HEK293 (cell line): ENCODE data around the gene DCAF8.

Source experiments
- CTCF ChIA-PET: fragments of 350-600 bp; formaldehyde crosslinking; extraction: SDS; loops from one replicate; lab custom pipeline; 2021; ENCODE audit warnings: antibody characterized with exemption; lab: Yijun Ruan, JAX
- POLR2A ChIA-PET: fragments of 300-600 bp; formaldehyde crosslinking; extraction: SDS; loops from one replicate; lab custom pipeline; 2020; ENCODE audit warnings: antibody characterized with exemption, inconsistent platforms; lab: Yijun Ruan, JAX
- H3K27ac ChIP-seq: fragments of 200-500 bp; sonication (Bioruptor generic); 2 replicates; pipeline ENCODE4 v1.5.1; 2014; ENCODE audit warnings: low read depth, low read length, control low read depth, inconsistent platforms; ENCODE audit errors: extremely low read depth
- H3K36me3 ChIP-seq, 2 experiments: fragments of 200-500 bp in 1 of 2; sonication (Bioruptor generic) in 1 of 2; 1 replicate in 1 of 2; 2 replicates in 1 of 2; pipeline ENCODE4 v1.5.1; 2014 to 2017; ENCODE audit warnings: inconsistent platforms in 2 of 2, low read length in 2 of 2; ENCODE audit not compliant: control insufficient read depth in 2 of 2, insufficient read depth in 1 of 2
- H3K4me1 ChIP-seq: fragments of 200-500 bp; sonication (Bioruptor generic); 2 replicates; pipeline ENCODE4 v1.5.1; 2014; ENCODE audit warnings: mild to moderate bottlenecking, low read length, inconsistent platforms; ENCODE audit not compliant: control insufficient read depth, insufficient read depth
- H3K4me3 ChIP-seq: 2 replicates; pipeline ENCODE4 v1.5.1; 2011; ENCODE audit warnings: low read depth, mild to moderate bottlenecking, control low read depth, low read length, moderate library complexity
- H3K9me3 ChIP-seq: fragments of 200-500 bp; sonication (Bioruptor generic); 2 replicates; pipeline ENCODE4 v1.5.1; 2014; ENCODE audit warnings: low read depth, low read length, inconsistent platforms; ENCODE audit not compliant: control insufficient read depth, insufficient read depth
- BCL11A ChIP-seq: fragments of 450-650 bp; formaldehyde crosslinking; IDR thresholded peaks from 2 replicates; pipeline ENCODE4 v1.5.1; 2016; ENCODE audit warnings: low read depth, missing biosample characterization, missing genetic modification characterization
- GLIS1 ChIP-seq: fragments of 450-650 bp; formaldehyde crosslinking; IDR thresholded peaks from 2 replicates; pipeline ENCODE4 v1.5.1; 2016; ENCODE audit warnings: missing biosample characterization, missing genetic modification characterization
- KLF10 ChIP-seq: fragments of 450-650 bp; IDR thresholded peaks from 2 replicates; pipeline ENCODE4 v1.5.1; 2018; ENCODE audit warnings: missing biosample characterization, mild to moderate bottlenecking, missing genetic modification characterization
- PRDM10 ChIP-seq: fragments of 450-650 bp; formaldehyde crosslinking; IDR thresholded peaks from 2 replicates; pipeline ENCODE4 v1.5.1; 2016; ENCODE audit warnings: missing biosample characterization, missing genetic modification characterization
- SP2 ChIP-seq: fragments of 450-650 bp; formaldehyde crosslinking; IDR thresholded peaks from 2 replicates; pipeline ENCODE4 v1.5.1; 2016; ENCODE audit warnings: missing biosample characterization, missing genetic modification characterization
- SP7 ChIP-seq: fragments of 450-650 bp; formaldehyde crosslinking; IDR thresholded peaks from 2 replicates; pipeline ENCODE4 v1.5.1; 2016; ENCODE audit warnings: missing biosample characterization, missing genetic modification characterization
- ZNF140 ChIP-seq: fragments of 450-650 bp; formaldehyde crosslinking; IDR thresholded peaks from 2 replicates; pipeline ENCODE4 v1.5.1; 2016; ENCODE audit warnings: missing biosample characterization, missing genetic modification characterization
- ZNF148 ChIP-seq: fragments of 450-650 bp; formaldehyde crosslinking; IDR thresholded peaks from 2 replicates; pipeline ENCODE4 v1.5.0; 2017; ENCODE audit warnings: missing biosample characterization, missing genetic modification characterization, borderline replicate concordance
- ZNF211 ChIP-seq: fragments of 450-650 bp; formaldehyde crosslinking; IDR thresholded peaks from 2 replicates; pipeline ENCODE4 v1.5.1; 2016; ENCODE audit warnings: low read depth, missing biosample characterization, missing genetic modification characterization
- ZNF292 ChIP-seq: fragments of 450-650 bp; formaldehyde crosslinking; IDR thresholded peaks from 2 replicates; pipeline ENCODE4 v1.5.1; 2016; ENCODE audit warnings: low read depth, missing biosample characterization, missing genetic modification characterization, borderline replicate concordance
- ZNF350 ChIP-seq: fragments of 450-650 bp; formaldehyde crosslinking; IDR thresholded peaks from 2 replicates; pipeline ENCODE4 v1.5.0; 2017; ENCODE audit warnings: missing biosample characterization, mild to moderate bottlenecking, missing genetic modification characterization
- ZNF354C ChIP-seq: fragments of 450-650 bp; formaldehyde crosslinking; IDR thresholded peaks from 2 replicates; pipeline ENCODE4 v1.5.1; 2016; ENCODE audit warnings: missing biosample characterization, missing genetic modification characterization, low read depth, borderline replicate concordance
- ZNF391 ChIP-seq: fragments of 450-650 bp; formaldehyde crosslinking; IDR thresholded peaks from 2 replicates; pipeline ENCODE4 v1.5.1; 2016; ENCODE audit warnings: low read depth, missing biosample characterization, missing genetic modification characterization, borderline replicate concordance
- ZNF600 ChIP-seq: fragments of 450-650 bp; formaldehyde crosslinking; IDR thresholded peaks from 2 replicates; pipeline ENCODE4 v1.5.1; 2016; ENCODE audit warnings: missing biosample characterization, missing genetic modification characterization
- ZNF629 ChIP-seq: fragments of 450-650 bp; formaldehyde crosslinking; IDR thresholded peaks from 2 replicates; pipeline ENCODE4 v1.5.1; 2017; ENCODE audit warnings: missing biosample characterization, missing genetic modification characterization
- ZNF654 ChIP-seq: fragments of 450-650 bp; formaldehyde crosslinking; IDR thresholded peaks from 2 replicates; pipeline ENCODE4 v1.5.1; 2016; ENCODE audit warnings: low read depth, missing biosample characterization, missing genetic modification characterization
- ZNF76 ChIP-seq: fragments of 450-650 bp; formaldehyde crosslinking; IDR thresholded peaks from 2 replicates; pipeline ENCODE4; 2016; ENCODE audit warnings: low read depth, missing biosample characterization, missing genetic modification characterization, borderline replicate concordance
- TF ChIP-seq, protein P1 (sequence below): fragments of 450-650 bp; formaldehyde crosslinking; conservative IDR thresholded peaks from 2 replicates; pipeline ENCODE4 v1.5.1; 2016; ENCODE audit warnings: low read depth, missing biosample characterization, missing genetic modification characterization
- TF ChIP-seq, protein P2 (sequence below): fragments of 450-650 bp; formaldehyde crosslinking; IDR thresholded peaks from 2 replicates; pipeline ENCODE4 v1.5.1; 2016; ENCODE audit warnings: missing biosample characterization, missing genetic modification characterization
- TF ChIP-seq, protein P3 (sequence below): fragments of 450-650 bp; formaldehyde crosslinking; optimal IDR thresholded peaks from 2 replicates; pipeline ENCODE3; 2016; ENCODE audit warnings: missing biosample characterization, mild to moderate bottlenecking, missing genetic modification characterization
- TF ChIP-seq, protein P4 (sequence below): fragments of 450-650 bp; formaldehyde crosslinking; IDR thresholded peaks from 2 replicates; pipeline ENCODE4 v1.5.1; 2016; ENCODE audit warnings: missing biosample characterization, missing genetic modification characterization

The DCAF8 gene

DNA sequence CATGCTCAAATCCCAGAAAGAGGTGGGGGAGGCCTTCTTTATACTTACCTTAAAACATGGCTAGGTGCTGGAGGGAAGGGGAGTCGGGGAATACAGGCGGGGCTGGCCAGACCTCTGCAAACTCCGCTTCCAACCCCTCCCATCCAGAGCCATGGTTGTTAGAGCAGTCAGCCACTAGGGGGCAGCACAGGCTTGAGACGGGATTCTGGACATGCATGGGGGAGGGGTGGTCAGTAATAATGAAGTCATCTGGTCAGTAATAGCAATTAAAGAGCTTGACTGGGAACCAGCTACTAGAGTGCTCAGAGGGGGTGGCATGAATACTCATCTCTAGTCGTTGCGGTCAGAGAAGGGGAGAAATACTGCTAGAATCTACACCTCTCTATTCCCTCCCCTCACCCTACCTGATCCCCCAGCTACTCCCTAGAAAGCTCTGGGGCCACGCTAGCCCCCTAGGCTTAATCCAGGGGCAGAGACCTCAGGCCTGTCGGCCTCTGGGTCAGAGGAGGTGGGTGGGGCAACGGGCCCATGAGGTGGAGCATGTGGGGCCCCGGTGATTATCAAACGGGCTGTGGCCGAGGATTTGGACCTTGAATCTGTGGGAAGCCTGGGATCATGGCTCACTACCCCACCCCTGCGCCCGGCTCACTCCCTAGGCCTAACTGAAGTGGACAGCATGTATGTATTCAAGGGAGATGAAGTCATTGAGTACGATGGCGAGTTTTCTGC lies 69.1 kb downstream of the DCAF8 start:
- no peak overlapping the region for H3K27ac ChIP-seq
- H3K4me1 ChIP-seq: no peaks in the 10 kb centered on the region
- TF ChIP-seq ZNF292: no peak
- TF ChIP-seq ZNF391 (tag by site-specific recombination): no peak
- peak; percentile 67 for TF ChIP-seq BCL11A (tag by site-specific recombination)
- TF ChIP-seq, protein P1, sequence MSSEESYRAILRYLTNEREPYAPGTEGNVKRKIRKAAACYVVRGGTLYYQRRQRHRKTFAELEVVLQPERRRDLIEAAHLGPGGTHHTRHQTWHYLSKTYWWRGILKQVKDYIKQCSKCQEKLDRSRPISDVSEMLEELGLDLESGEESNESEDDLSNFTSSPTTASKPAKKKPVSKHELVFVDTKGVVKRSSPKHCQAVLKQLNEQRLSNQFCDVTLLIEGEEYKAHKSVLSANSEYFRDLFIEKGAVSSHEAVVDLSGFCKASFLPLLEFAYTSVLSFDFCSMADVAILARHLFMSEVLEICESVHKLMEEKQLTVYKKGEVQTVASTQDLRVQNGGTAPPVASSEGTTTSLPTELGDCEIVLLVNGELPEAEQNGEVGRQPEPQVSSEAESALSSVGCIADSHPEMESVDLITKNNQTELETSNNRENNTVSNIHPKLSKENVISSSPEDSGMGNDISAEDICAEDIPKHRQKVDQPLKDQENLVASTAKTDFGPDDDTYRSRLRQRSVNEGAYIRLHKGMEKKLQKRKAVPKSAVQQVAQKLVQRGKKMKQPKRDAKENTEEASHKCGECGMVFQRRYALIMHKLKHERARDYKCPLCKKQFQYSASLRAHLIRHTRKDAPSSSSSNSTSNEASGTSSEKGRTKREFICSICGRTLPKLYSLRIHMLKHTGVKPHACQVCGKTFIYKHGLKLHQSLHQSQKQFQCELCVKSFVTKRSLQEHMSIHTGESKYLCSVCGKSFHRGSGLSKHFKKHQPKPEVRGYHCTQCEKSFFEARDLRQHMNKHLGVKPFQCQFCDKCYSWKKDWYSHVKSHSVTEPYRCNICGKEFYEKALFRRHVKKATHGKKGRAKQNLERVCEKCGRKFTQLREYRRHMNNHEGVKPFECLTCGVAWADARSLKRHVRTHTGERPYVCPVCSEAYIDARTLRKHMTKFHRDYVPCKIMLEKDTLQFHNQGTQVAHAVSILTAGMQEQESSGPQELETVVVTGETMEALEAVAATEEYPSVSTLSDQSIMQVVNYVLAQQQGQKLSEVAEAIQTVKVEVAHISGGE: no peak
- TF ChIP-seq ZNF354C (tag by site-specific recombination): no peak
- peak; percentile 83 for TF ChIP-seq ZNF629 (tag by site-specific recombination)
- TF ChIP-seq GLIS1: peak; percentile 61
- TF ChIP-seq, protein P2, sequence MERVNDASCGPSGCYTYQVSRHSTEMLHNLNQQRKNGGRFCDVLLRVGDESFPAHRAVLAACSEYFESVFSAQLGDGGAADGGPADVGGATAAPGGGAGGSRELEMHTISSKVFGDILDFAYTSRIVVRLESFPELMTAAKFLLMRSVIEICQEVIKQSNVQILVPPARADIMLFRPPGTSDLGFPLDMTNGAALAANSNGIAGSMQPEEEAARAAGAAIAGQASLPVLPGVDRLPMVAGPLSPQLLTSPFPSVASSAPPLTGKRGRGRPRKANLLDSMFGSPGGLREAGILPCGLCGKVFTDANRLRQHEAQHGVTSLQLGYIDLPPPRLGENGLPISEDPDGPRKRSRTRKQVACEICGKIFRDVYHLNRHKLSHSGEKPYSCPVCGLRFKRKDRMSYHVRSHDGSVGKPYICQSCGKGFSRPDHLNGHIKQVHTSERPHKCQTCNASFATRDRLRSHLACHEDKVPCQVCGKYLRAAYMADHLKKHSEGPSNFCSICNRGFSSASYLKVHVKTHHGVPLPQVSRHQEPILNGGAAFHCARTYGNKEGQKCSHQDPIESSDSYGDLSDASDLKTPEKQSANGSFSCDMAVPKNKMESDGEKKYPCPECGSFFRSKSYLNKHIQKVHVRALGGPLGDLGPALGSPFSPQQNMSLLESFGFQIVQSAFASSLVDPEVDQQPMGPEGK (tag by site-specific recombination): peak; percentile 72
- TF ChIP-seq KLF10 (tag by site-specific recombination): no peak
- TF ChIP-seq SP2 (tag by site-specific recombination): 0 out of 2 replicates have a peak, but pooled peaks have one; percentile 10
- TF ChIP-seq, protein P3, sequence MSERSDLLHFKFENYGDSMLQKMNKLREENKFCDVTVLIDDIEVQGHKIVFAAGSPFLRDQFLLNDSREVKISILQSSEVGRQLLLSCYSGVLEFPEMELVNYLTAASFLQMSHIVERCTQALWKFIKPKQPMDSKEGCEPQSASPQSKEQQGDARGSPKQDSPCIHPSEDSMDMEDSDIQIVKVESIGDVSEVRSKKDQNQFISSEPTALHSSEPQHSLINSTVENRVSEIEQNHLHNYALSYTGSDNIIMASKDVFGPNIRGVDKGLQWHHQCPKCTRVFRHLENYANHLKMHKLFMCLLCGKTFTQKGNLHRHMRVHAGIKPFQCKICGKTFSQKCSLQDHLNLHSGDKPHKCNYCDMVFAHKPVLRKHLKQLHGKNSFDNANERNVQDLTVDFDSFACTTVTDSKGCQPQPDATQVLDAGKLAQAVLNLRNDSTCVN (tag by site-specific recombination): no peak
- no peak for TF ChIP-seq ZNF140 (tag by site-specific recombination)
- TF ChIP-seq ZNF350 (tag by site-specific recombination): no peak
- TF ChIP-seq ZNF654 (tag by site-specific recombination): peak; percentile 98
- TF ChIP-seq, protein P4, sequence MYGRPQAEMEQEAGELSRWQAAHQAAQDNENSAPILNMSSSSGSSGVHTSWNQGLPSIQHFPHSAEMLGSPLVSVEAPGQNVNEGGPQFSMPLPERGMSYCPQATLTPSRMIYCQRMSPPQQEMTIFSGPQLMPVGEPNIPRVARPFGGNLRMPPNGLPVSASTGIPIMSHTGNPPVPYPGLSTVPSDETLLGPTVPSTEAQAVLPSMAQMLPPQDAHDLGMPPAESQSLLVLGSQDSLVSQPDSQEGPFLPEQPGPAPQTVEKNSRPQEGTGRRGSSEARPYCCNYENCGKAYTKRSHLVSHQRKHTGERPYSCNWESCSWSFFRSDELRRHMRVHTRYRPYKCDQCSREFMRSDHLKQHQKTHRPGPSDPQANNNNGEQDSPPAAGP (tag by site-specific recombination): peak; percentile 70; the same call in 1 of the 2 replicates
- 0 out of 2 replicates have a peak, but pooled peaks have one; percentile 36 for TF ChIP-seq ZNF600
- peak; percentile 82 for TF ChIP-seq PRDM10 (tag by site-specific recombination)
- no peak for TF ChIP-seq ZNF148 (tag by site-specific recombination)
- TF ChIP-seq SP7 (tag by site-specific recombination): peak; percentile 73
- TF ChIP-seq ZNF76 (tag by site-specific recombination): no peak
- TF ChIP-seq ZNF211 (tag by site-specific recombination): no peak

More for the DNA sequence above, 69.1 kb downstream of the DCAF8 start:
- POLR2A ChIA-PET: interaction anchor here (0.5 to 2.3 kb wide), 6 partner anchors 8 to 99 kb away, joined by 3 to 9 read pairs (median 4); no protein-coding TSS in a partner anchor
- Histone ChIP-seq H3K4me3 (no peak overlapping the region), H3K36me3 (no peaks in the 10 kb centered on the region), H3K9me3 (no peaks in the 10 kb centered on the region)
- CTCF ChIA-PET: interaction anchor here (0.5 to 6.7 kb wide), 58 partner anchors 10 to 865 kb away, joined by 3 to 88 read pairs (median 4); partner anchors contain the start of genes COPA, DCAF8, NCSTN and PEA15
